ENCODE results near the gene RCAN2.

RCAN2 gene

DNA sequence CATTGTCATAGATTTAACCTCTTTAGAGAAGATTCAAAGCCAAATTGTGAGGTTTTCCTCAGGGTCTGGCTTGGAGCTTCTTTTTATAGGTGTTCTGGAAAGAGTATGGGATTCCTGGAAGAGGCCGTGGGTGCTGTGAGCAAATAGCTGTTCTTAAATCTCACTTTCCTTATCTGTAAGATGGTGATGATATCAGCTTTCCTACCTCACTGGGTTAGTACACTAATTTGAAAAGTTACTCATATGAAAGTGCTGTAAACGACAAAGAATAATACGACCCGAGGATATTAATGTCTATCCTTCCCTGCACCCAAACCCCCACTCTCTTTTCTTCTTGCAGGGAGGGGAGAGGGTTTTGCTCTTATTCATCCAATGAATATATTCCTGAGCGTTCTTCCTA, 203.6 kb downstream of the RCAN2 start:
- peak; percentile 35 for DNase-seq

GRCh38 chr6:46287043-46287442, 204.2 kb downstream of the RCAN2 start:
- no peak for DNase-seq

GRCh38 chr6:46284475-46284874, 206.8 kb downstream of the RCAN2 start:
- no peak for DNase-seq

DNA sequence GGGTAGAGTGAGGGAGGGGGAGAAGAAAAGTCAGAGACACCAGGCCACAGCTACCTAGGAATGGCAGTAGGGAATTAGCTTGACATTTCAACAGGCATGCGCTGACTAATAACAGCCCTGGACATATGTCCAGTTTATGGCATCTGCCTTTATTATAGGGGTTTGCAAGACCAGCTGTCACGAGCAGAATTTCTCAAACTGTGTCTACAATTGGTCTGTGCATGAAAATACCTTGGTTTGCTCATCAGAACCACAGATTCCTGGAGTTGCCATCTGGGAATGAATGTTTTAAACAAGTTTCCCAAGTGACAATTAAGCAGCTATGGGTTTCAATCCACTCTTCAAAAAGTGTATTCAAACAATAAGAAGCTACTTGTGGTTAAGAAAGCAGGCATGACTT, 210.1 kb downstream of the RCAN2 start:
- no peak for DNase-seq

GRCh38 chr6:46279874-46280273, 211.4 kb downstream of the RCAN2 start:
- DNase-seq = no peak

GRCh38 chr6:46276576-46277142, 214.6 kb downstream of the RCAN2 start:
- DNase-seq = no peak

GRCh38 chr6:46274502-46274901, 216.7 kb downstream of the RCAN2 start:
- DNase-seq = no peak

DNA sequence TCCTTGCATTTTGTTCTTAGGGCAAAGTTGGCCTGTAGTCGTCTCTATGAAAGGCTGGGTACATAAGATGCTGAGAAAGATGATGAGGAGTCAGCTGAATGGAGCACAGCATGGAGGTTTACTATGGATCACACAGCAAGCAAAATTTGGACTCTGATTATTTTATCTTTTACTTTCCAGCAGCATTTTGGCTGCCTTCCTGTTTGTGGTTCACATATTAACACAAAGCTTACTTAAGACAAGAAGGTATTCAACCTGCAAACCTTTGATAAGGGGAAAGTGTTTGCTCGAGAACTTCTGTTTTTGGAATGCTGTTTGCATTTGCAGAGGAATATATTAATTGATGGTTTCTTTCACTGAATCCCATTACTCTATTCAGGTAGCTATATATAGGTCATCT, 217.3 kb downstream of the RCAN2 start:
- DNase-seq = no peak

DNA sequence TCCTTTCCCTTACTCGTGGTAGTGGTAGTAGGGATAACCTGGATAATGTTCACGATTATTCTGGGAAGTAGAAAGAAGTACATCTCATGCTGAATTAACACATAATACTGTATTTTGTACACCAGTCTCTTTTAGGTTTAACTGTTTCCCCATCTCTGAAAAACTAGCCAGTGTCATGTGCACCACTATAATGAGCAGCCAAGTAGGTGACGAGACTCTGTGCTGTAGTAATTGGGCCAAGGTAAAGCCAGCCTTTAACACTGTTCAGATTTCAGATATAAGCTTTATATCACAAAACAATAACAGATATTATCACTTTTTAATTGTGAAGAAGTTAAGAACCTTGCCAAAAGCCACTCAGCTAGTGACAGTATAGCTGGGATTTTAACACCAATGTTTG, 219.5 kb downstream of the RCAN2 start:
- DNase-seq = no peak

- no peak for DNase-seq
These were observed 220.1 kb downstream of the RCAN2 start for GRCh38 chr6:46271107-46271506.

GRCh38 chr6:46270336-46270735, 220.9 kb downstream of the RCAN2 start:
- DNase-seq = no peak

DNA sequence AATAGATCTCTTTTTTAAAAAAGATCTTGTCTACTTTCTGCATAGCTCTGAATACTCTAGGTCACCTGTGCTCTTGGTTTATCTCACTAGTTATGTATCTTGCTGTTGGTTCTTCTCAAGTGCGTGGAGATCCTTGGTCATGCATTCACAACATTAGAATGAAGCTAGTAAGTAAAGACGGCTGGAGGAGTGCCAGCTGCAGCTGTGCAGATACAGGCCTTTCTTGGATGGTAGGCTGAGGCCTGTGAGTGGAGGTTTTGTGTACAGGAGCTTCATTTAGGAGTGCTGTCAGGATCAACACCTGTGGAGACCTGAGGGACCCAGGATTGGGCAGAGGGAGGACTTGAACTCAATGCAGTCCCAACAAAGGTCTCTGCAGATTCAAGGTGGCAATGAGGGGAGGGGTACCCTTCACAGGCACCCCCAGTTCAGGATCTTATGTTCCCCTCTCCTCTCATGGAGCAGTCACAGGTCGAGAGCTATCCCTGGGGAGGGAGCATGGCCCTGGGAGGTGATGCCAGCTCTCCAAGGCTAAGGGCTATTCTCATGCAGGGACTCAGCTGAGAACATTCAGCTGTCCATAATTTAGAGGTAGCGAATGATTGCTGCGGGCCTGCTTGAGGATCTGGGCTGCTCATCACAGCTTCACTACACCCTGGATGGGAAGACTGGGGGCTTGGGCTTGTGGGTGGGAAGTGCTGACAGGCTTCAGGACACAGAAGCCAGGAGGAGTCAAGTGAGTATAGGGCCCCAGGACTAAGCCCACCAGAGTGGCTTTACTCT, 221.6 kb downstream of the RCAN2 start:
- no peak for DNase-seq

- no peak for DNase-seq
These were observed 223.7 kb downstream of the RCAN2 start for GRCh38 chr6:46267515-46267914.

- no peak for DNase-seq
These were observed 225.9 kb downstream of the RCAN2 start for GRCh38 chr6:46265373-46265772.

GRCh38 chr6:46263707-46264086, 227.6 kb downstream of the RCAN2 start:
- DNase-seq = no peak

GRCh38 chr6:46262928-46263706, 228.1 kb downstream of the RCAN2 start:
- no peak for DNase-seq

- DNase-seq = no peak
These were observed 233.0 kb downstream of the RCAN2 start for GRCh38 chr6:46258249-46258648.

DNA sequence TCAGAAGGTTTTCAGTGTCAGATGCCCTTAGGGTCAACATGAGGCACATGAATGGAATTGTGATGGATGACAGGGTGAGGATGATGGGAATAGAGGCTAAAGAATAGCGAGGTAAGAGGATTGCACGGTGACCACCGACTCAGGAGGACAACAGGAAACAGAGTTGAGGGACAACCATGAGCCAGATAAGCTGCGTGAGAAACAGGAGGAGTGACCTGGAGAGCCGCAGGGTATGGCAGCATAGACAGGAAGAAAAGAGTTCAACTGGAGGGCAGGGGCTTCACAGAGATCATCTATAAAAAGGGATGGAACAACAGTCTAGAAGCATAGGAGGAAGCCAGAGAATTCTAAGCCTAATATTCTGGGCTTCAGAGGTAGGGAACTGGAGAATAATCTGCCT, 235.7 kb downstream of the RCAN2 start:
- DNase-seq = no peak

DNA sequence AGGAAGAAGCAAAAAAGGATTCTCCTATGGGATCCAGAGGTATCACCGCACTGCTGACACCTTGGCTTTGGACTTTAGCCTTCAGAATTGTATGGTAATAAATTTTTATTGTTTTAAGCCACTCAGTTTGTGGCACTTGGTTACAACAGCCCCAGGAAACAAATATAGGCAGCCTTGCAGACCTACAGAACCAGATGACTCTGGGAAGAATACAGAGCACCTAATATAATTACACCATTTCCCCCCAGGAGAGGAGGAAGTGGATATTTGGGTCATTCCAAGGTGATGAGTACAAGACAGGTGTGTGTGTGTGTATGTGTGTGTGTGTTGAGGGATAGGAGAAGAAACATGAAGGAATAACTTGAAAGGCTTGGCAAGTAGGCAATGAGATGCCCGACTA, 236.3 kb downstream of the RCAN2 start:
- no peak for DNase-seq

- DNase-seq = no peak
These were observed 236.9 kb downstream of the RCAN2 start for GRCh38 chr6:46254331-46254730.

DNA sequence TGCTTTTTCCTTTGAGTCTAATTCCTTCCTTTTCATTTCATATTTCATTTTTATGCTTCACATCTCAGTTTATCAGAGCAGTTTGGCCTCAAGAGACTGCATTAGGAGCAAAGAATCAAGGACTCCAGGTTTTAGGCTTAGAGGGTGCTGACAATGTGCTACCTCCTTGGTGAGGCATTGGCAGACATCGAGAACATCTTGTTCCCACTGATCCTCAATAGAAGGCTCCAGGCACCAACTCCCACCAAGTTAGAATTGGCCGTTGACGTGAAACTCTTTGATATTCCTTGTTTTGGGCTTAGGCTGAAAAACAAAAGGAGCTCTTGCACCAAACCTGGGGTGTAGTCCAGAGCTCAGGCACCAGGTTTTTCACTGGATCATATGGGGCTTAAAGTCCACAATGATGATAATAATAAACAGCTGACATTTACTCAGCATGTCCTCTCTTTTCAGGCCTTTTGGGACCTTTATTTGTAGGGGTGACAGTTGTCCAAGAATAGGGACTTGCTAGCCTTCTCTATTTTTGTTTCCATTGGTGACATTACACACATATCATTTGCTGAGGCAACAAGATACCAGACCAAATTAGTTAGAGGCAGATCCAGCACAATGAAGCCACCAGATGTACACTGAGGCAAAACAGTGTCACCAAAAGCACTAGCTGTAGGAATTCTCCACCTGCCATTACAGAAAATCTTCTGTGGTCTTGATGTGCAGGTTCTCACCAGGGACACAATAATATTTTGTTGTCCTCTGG, 239.5 kb downstream of the RCAN2 start:
- DNase-seq = no peak

GRCh38 chr6:46248143-46248542, 243.1 kb downstream of the RCAN2 start:
- DNase-seq = no peak

DNA sequence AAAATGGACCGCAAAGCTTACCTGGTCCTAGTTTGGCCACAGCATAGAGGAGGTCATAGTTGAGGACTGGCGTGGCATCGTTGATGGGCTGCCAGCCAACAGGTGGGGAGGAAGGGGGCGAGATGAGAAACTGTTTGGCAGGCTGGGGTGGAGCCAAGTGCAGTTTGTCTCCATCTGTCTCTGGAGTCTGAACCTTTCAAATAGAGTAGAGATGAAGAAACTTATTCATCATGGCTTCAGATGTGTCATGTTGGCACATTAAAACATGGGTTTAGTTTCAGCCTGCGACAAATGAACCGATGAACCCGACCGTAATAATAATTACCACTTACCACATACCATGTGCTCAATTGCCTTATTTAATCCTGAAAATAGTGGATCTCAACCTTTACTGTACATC, 244.5 kb downstream of the RCAN2 start:
- no peak for DNase-seq
